MM.1S (cell line): ENCODE data around the gene SPP1.
A peak's percentile ranks its signal among the peaks of the same experiment; 100 is the strongest.

Source experiments
- DNase-seq: peaks from one replicate; pipeline ENCODE4 v3.0.0-alpha.2; 2015
- H2AFZ ChIP-seq: fragments of 300-600 bp; sonication (generic); 2 replicates; pipeline ENCODE4 v1.6.0; 2016; ENCODE audit warnings: antibody characterized with exemption, low read length
- H3F3A ChIP-seq: fragments of 300-600 bp; sonication (generic); 2 replicates; pipeline ENCODE4 v1.6.1; 2016; ENCODE audit warnings: mild to moderate bottlenecking, antibody characterized with exemption, low read length, moderate library complexity, mixed read lengths; ENCODE audit not compliant: insufficient read depth
- H3K27ac ChIP-seq: fragments of 300-600 bp; sonication (generic); 2 replicates; pipeline ENCODE4 v1.5.1; 2016; ENCODE audit warnings: mild to moderate bottlenecking, low read length
- H3K27me3 ChIP-seq: fragments of 300-600 bp; sonication (generic); replicated peaks from 2 replicates; pipeline ENCODE4 v1.6.0; 2016; ENCODE audit warnings: low read length; ENCODE audit not compliant: insufficient read depth
- H3K36me3 ChIP-seq: fragments of 300-600 bp; sonication (generic); replicated peaks from 2 replicates; pipeline ENCODE4 v1.6.1; 2016; ENCODE audit warnings: mild to moderate bottlenecking, low read length, mixed read lengths; ENCODE audit not compliant: insufficient read depth
- H3K4me1 ChIP-seq: fragments of 300-600 bp; sonication (generic); 2 replicates; pipeline ENCODE4 v1.6.1; 2016; ENCODE audit warnings: low read length, mixed read lengths
- H3K4me2 ChIP-seq: fragments of 300-600 bp; sonication (generic); 2 replicates; pipeline ENCODE4 v1.6.0; 2016; ENCODE audit warnings: low read depth, low read length
- H3K4me3 ChIP-seq: fragments of 300-600 bp; sonication (generic); 2 replicates; pipeline ENCODE4 v1.5.1; 2016; ENCODE audit warnings: low read length, mixed read lengths
- H3K79me2 ChIP-seq: fragments of 300-600 bp; sonication (generic); 2 replicates; pipeline ENCODE4 v1.6.1; 2016; ENCODE audit warnings: mixed run types, low read length, mixed read lengths
- H3K9ac ChIP-seq: fragments of 300-600 bp; sonication (generic); 2 replicates; pipeline ENCODE4 v1.6.1; 2016; ENCODE audit warnings: low read length, mixed read lengths
- H3K9me2 ChIP-seq: fragments of 300-600 bp; sonication (generic); replicated peaks from 2 replicates; pipeline ENCODE4 v1.6.1; 2016; ENCODE audit warnings: mild to moderate bottlenecking, low read length, mixed read lengths; ENCODE audit not compliant: insufficient read depth
- H3K9me3 ChIP-seq: fragments of 300-600 bp; sonication (generic); replicated peaks from 2 replicates; pipeline ENCODE4 v1.6.1; 2016; ENCODE audit warnings: mild to moderate bottlenecking, low read length, mixed read lengths; ENCODE audit not compliant: insufficient read depth
- H4K20me1 ChIP-seq: fragments of 300-600 bp; sonication (generic); 2 replicates; pipeline ENCODE4 v1.6.1; 2016; ENCODE audit warnings: mild to moderate bottlenecking, low read length, moderate library complexity, mixed read lengths; ENCODE audit not compliant: insufficient read depth
- EZH2 ChIP-seq: fragments of 300-600 bp; sonication (generic); optimal IDR thresholded peaks from 2 replicates; pipeline ENCODE3; 2017; ENCODE audit warnings: low read depth, mild to moderate bottlenecking, antibody characterized with exemption, low read length, mixed read lengths
- EZH2phosphoT487 ChIP-seq: fragments of 300-600 bp; sonication (generic); IDR thresholded peaks from 2 replicates; pipeline ENCODE4 v1.6.1; 2018; ENCODE audit warnings: antibody characterized with exemption, low read length
- TF ChIP-seq, protein P1 (sequence below): fragments of 300-600 bp; sonication (generic); IDR thresholded peaks from 2 replicates; pipeline ENCODE4 v1.5.1; 2016; ENCODE audit warnings: antibody characterized with exemption, low read length, mixed read lengths

The SPP1 gene

DNA sequence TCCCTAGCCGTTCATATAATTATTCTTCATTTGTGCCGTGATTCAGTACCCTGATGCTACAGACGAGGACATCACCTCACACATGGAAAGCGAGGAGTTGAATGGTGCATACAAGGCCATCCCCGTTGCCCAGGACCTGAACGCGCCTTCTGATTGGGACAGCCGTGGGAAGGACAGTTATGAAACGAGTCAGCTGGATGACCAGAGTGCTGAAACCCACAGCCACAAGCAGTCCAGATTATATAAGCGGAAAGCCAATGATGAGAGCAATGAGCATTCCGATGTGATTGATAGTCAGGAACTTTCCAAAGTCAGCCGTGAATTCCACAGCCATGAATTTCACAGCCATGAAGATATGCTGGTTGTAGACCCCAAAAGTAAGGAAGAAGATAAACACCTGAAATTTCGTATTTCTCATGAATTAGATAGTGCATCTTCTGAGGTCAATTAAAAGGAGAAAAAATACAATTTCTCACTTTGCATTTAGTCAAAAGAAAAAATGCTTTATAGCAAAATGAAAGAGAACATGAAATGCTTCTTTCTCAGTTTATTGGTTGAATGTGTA lies 7.0 kb downstream of the SPP1 start:
- H3K9ac ChIP-seq = no peak overlapping the region
- no peak overlapping the region for H3K27ac ChIP-seq
- no peaks in the 10 kb centered on the region for H3K9me2 ChIP-seq
- H4K20me1 ChIP-seq = no peaks in the 10 kb centered on the region
- no peaks in the 10 kb centered on the region for H3K9me3 ChIP-seq
- H3F3A ChIP-seq = no peaks in the 10 kb centered on the region
- no peaks in the 10 kb centered on the region for H3K79me2 ChIP-seq
- TF ChIP-seq EZH2 (no peak), EZH2phosphoT487 (no peak)
- TF ChIP-seq, protein P1, sequence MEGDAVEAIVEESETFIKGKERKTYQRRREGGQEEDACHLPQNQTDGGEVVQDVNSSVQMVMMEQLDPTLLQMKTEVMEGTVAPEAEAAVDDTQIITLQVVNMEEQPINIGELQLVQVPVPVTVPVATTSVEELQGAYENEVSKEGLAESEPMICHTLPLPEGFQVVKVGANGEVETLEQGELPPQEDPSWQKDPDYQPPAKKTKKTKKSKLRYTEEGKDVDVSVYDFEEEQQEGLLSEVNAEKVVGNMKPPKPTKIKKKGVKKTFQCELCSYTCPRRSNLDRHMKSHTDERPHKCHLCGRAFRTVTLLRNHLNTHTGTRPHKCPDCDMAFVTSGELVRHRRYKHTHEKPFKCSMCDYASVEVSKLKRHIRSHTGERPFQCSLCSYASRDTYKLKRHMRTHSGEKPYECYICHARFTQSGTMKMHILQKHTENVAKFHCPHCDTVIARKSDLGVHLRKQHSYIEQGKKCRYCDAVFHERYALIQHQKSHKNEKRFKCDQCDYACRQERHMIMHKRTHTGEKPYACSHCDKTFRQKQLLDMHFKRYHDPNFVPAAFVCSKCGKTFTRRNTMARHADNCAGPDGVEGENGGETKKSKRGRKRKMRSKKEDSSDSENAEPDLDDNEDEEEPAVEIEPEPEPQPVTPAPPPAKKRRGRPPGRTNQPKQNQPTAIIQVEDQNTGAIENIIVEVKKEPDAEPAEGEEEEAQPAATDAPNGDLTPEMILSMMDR = no peak
- H3K4me2 ChIP-seq = no peak overlapping the region
- H2AFZ ChIP-seq = no peak overlapping the region
- no peaks in the 10 kb centered on the region for H3K27me3 ChIP-seq
- DNase-seq = no peak
- no peaks in the 10 kb centered on the region for H3K36me3 ChIP-seq
- H3K4me3 ChIP-seq = no peak overlapping the region
- no peaks in the 10 kb centered on the region for H3K4me1 ChIP-seq

DNA sequence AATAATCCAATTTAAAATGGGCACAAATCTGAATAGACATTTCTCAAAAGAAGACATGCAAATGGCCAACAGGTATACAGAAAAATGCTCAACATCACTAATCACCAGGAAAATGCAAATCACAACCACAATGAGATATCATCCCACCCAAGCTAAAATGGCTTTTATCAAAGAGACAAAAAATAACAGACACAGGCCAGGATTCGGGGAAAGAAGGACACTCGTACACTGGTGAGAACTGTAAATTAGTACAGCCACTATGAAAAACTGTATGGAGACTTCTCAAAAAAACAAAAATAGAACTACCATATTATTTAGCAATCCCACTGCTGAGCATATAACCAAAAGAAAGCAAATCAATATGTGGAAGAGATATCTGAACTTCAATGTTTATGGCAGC lies 8.5 kb downstream of the SPP1 start:
- Histone ChIP-seq H3K9me3 (no peaks in the 10 kb centered on the region), H2AFZ (no peak overlapping the region), H3K4me3 (no peak overlapping the region), H3K9me2 (no peaks in the 10 kb centered on the region), H3K4me1 (no peaks in the 10 kb centered on the region), H3K27ac (no peak overlapping the region), H3K36me3 (no peaks in the 10 kb centered on the region), H4K20me1 (no peaks in the 10 kb centered on the region), H3F3A (no peaks in the 10 kb centered on the region), H3K79me2 (no peaks in the 10 kb centered on the region), H3K4me2 (no peak overlapping the region), H3K9ac (no peak overlapping the region), H3K27me3 (no peaks in the 10 kb centered on the region)
- no peak for DNase-seq
- no peak for TF ChIP-seq EZH2phosphoT487
- TF ChIP-seq, protein P1 = no peak
- no peak for TF ChIP-seq EZH2

DNA sequence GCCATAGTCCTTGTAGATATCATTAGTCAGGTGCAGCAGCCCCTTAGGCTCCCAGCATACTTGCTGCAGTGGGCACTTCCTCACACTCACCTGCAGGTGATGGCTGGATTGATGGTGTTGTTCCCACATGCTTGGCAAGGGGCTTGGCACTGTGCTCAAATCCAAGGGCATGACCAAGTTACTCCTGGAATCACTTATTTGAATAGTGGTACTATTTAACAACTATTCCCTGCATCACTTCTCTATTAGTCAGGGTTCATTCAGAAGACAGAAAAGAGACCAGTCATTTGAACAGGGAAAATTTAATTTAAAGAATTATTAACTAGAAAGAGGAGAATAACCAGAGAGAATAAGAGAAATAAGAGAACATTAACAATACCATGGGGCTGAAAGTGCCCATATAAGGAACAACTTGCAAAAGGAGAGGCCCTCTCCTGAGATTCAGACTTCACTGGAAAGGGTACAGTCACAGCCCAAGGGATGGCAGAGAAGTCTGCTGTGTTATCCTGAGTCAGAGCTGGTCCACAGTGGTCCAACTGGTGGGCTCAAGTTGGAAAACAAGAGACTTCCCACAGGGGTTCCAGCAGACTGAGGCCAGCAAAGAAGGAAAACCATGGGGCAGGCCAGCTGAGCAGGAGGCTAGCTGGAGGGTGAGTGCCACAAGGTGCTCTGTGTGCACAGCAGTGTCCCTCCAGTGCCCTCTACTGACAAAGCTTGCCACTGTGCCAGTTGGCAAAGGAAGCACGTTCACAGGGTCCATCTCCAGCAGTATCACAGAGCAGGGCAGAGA lies 9.8 kb downstream of the SPP1 start:
- H2AFZ ChIP-seq = no peak overlapping the region
- no peak for TF ChIP-seq EZH2phosphoT487
- TF ChIP-seq, protein P1 = peak; percentile 92

More for the DNA sequence above, 9.8 kb downstream of the SPP1 start:
- H3K4me3 ChIP-seq = no peak overlapping the region
- no peak overlapping the region for H3K9ac ChIP-seq
- no peaks in the 10 kb centered on the region for H3K9me2 ChIP-seq
- DNase-seq = peak; percentile 62
- H3K36me3 ChIP-seq = no peaks in the 10 kb centered on the region
- H3K4me1 ChIP-seq = no peaks in the 10 kb centered on the region
- no peaks in the 10 kb centered on the region for H4K20me1 ChIP-seq
- no peaks in the 10 kb centered on the region for H3F3A ChIP-seq
- no peak overlapping the region for H3K27ac ChIP-seq
- H3K9me3 ChIP-seq = no peaks in the 10 kb centered on the region
- no peak overlapping the region for H3K4me2 ChIP-seq
- no peaks in the 10 kb centered on the region for H3K27me3 ChIP-seq
- no peaks in the 10 kb centered on the region for H3K79me2 ChIP-seq
